SIG-M5 treated with dmso at 0.1 percent for 504 hours (cell line): ENCODE data around the gene DCC.

Source experiments
- DNase-seq: peaks from one replicate; lab custom pipeline; 2025; ENCODE audit not compliant: unreplicated experiment; lab: John Stamatoyannopoulos, UW

DCC gene

GRCh38 chr18:53148123-53148522, 808.1 kb downstream of the DCC start:
- DNase-seq, result no peak

GRCh38 chr18:53152476-53152875, 812.5 kb downstream of the DCC start:
- DNase-seq, result no peak

- DNase-seq, result no peak
Measured at GRCh38 chr18:53153281-53153680, 813.3 kb downstream of the DCC start.

- no peak for DNase-seq
Measured at GRCh38 chr18:53153800-53154199, 813.8 kb downstream of the DCC start.

- no peak for DNase-seq
Measured at GRCh38 chr18:53165770-53166169, 825.8 kb downstream of the DCC start.

GRCh38 chr18:53169346-53169745, 829.3 kb downstream of the DCC start:
- DNase-seq, result no peak

- DNase-seq, result no peak
Measured at GRCh38 chr18:53191634-53192033, 851.6 kb downstream of the DCC start.

GRCh38 chr18:53193870-53194269, 853.9 kb downstream of the DCC start:
- DNase-seq, result no peak

- no peak for DNase-seq
Measured at GRCh38 chr18:53219853-53220252, 879.9 kb downstream of the DCC start.

- no peak for DNase-seq
Measured at GRCh38 chr18:53224128-53224778, 884.3 kb downstream of the DCC start.

- no peak for DNase-seq
Measured at GRCh38 chr18:53225567-53226325, 885.7 kb downstream of the DCC start.

- DNase-seq, result no peak
Measured at GRCh38 chr18:53234610-53235009, 894.6 kb downstream of the DCC start.

GRCh38 chr18:53241161-53241560, 901.2 kb downstream of the DCC start:
- no peak for DNase-seq

GRCh38 chr18:53253789-53254188, 913.8 kb downstream of the DCC start:
- DNase-seq, result no peak

- DNase-seq, result no peak
Measured at GRCh38 chr18:53254265-53254664, 914.3 kb downstream of the DCC start.

- no peak for DNase-seq
Measured at GRCh38 chr18:53261241-53261640, 921.2 kb downstream of the DCC start.

- no peak for DNase-seq
Measured at GRCh38 chr18:53266850-53267249, 926.9 kb downstream of the DCC start.

GRCh38 chr18:53268455-53268854, 928.5 kb downstream of the DCC start:
- no peak for DNase-seq

GRCh38 chr18:53281406-53281805, 941.4 kb downstream of the DCC start:
- no peak for DNase-seq

GRCh38 chr18:53283708-53284107, 943.7 kb downstream of the DCC start:
- no peak for DNase-seq

GRCh38 chr18:53305461-53305860, 965.5 kb downstream of the DCC start:
- no peak for DNase-seq

GRCh38 chr18:53319628-53320027, 979.6 kb downstream of the DCC start:
- DNase-seq, result no peak

GRCh38 chr18:53322163-53322562, 982.2 kb downstream of the DCC start:
- no peak for DNase-seq
